Measurements from ENCODE around the gene TAF5. TPM values are rescaled to one million over a fixed set of nuclear protein-coding genes. Genes with fewer than 3 reads are reported as not detected.

Gene TAF5
- total RNA-seq (2022) (2.5 and 2.9 TPM in 2 replicates), Bru-seq, nascent RNA (percentile 46 among the genes with signal in this experiment), BruChase-seq, experiment 1, labeled RNA remaining after a 6-hour chase (percentile 39 among the genes with signal in this experiment), BruChase-seq, experiment 2, labeled RNA remaining after a 2-hour chase (percentile 46 among the genes with signal in this experiment)
- long read RNA-seq, transcript TAF5-201 (11 exons, 3,268 nt) = major isoform, 5 of 7 reads
- long read RNA-seq, partial matches to known transcripts = 0 of 7 reads
- long read RNA-seq, other reads (novel, unspliced or antisense) = 2 of 7 reads

DNA sequence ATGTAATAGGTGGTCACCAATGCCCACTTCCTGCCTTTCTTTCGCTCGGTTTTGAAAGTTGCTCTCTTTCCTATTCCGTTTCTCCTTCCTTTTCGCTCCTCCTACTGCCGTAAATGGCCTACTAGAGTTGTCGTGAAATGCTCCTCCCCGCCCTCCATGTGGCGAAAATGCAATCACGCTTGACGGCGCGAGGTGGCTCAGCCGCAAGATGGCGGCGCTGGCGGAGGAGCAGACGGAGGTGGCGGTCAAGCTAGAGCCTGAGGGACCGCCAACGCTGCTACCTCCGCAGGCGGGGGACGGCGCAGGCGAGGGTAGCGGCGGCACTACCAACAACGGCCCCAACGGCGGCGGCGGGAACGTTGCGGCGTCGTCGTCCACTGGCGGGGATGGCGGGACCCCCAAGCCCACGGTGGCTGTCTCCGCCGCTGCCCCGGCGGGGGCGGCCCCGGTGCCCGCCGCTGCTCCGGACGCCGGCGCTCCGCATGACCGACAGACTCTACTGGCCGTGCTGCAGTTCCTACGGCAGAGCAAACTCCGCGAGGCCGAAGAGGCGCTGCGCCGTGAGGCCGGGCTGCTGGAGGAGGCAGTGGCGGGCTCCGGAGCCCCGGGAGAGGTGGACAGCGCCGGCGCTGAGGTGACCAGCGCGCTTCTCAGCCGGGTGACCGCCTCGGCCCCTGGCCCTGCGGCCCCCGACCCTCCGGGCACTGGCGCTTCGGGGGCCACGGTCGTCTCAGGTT is at the start of gene TAF5:
Gene TAF5, plus strand, starts transcription at position 195 of the 737 bp plus-strand sequence. Its CDS starts 14 bp downstream, at position 209.
- CTCF ChIA-PET = interaction anchor here (0.6 kb wide), 1 partner anchor 29 kb away, joined by 4 read pairs; no protein-coding TSS in a partner anchor
- Mint-ChIP-seq H3K36me3 (ENCODE audit: insufficient read depth, unreplicated experiment) (peaks cover 9% of the 10 kb centered on the region), H3K4me3 (ENCODE audit: low read depth, unreplicated experiment) (peak within 1 kb of the TSS; percentile 70), H3K27me3 (ENCODE audit: unreplicated experiment) (no peaks in the 10 kb centered on the region), H3K4me1 (ENCODE audit: low read depth, unreplicated experiment) (no peaks in the 10 kb centered on the region), H3K9me3 (ENCODE audit: low read depth, unreplicated experiment) (no peaks in the 10 kb centered on the region), H3K27ac (ENCODE audit: unreplicated experiment) (peak within 1 kb of the TSS; percentile 55)
- BruUV-seq (replicated peaks) = no TSS peak
- TF ChIP-seq, protein P1, sequence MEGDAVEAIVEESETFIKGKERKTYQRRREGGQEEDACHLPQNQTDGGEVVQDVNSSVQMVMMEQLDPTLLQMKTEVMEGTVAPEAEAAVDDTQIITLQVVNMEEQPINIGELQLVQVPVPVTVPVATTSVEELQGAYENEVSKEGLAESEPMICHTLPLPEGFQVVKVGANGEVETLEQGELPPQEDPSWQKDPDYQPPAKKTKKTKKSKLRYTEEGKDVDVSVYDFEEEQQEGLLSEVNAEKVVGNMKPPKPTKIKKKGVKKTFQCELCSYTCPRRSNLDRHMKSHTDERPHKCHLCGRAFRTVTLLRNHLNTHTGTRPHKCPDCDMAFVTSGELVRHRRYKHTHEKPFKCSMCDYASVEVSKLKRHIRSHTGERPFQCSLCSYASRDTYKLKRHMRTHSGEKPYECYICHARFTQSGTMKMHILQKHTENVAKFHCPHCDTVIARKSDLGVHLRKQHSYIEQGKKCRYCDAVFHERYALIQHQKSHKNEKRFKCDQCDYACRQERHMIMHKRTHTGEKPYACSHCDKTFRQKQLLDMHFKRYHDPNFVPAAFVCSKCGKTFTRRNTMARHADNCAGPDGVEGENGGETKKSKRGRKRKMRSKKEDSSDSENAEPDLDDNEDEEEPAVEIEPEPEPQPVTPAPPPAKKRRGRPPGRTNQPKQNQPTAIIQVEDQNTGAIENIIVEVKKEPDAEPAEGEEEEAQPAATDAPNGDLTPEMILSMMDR (IDR thresholded peaks at IDR 0.05; ENCODE audit: unreplicated experiment) = no peak
- peak; percentile 87 for DNase-seq
- intact Hi-C loops (cut with micrococcal nuclease; ENCODE audit: unreplicated experiment) = no loop called here

DNA sequence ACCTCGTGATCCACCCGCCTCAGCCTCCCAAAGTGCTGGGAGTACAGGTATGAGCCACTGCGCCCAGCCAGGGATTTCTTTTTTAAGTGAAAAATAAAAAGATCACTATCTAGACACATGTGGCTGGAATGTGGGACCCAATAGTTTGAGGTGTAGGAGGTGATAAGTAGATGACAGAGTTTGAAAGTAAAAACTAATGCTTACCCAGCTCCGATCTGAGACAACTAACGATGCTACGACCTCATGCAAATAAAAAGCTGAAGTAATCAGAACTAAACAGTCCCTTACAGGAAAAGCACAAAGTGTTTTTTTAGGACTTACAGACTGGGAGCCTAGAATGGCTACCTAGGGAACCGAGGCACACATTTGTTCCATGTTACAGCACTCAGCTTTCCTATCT is 39.9 kb upstream of the TAF5 start:
- intact Hi-C loops (cut with micrococcal nuclease; ENCODE audit: unreplicated experiment) = no loop called here
- H3K27me3 Mint-ChIP-seq (ENCODE audit: unreplicated experiment) = no peaks in the 10 kb centered on the region
- no peaks in the 10 kb centered on the region for H3K36me3 Mint-ChIP-seq (ENCODE audit: insufficient read depth, unreplicated experiment)
- no peaks in the 10 kb centered on the region for H3K9me3 Mint-ChIP-seq (ENCODE audit: low read depth, unreplicated experiment)
- H3K4me1 Mint-ChIP-seq (ENCODE audit: low read depth, unreplicated experiment) = no peaks in the 10 kb centered on the region
- BruUV-seq (replicated peaks) = no TSS peak
- TF ChIP-seq, protein P1 (IDR thresholded peaks at IDR 0.05; ENCODE audit: unreplicated experiment) = no peak
- H3K27ac Mint-ChIP-seq (ENCODE audit: unreplicated experiment) = no peak overlapping the region
- CTCF ChIA-PET = no interaction called here
- H3K4me3 Mint-ChIP-seq (ENCODE audit: low read depth, unreplicated experiment) = no peak overlapping the region
- no peak for DNase-seq

DNA sequence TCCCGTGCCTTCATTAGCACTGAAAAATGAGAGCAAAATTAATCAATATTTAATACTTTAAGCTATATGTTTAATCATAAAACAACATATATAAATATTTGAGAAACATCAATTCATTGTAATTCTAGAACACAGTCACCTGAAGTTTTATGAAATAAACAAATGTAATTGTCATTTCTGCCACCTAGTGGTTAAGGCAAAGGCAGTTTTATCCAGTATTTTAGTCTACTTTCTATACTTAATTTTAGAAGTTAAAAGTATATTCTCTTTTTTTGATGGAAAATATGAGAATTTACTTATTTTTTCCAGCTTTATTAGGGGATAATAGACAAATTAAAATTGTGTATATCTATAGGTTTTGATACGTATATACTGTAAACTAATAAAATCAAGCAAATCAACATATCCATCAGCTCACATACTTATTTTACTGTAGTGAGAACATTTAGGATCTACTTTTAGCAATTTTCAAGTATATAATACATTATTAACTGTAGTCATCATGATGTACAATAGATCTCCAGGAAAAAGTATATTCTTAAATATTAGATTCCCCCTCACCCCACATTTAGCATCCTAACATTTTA is 33.7 kb upstream of the TAF5 start:
- H3K27ac Mint-ChIP-seq (ENCODE audit: unreplicated experiment) = no peak overlapping the region
- no peaks in the 10 kb centered on the region for H3K27me3 Mint-ChIP-seq (ENCODE audit: unreplicated experiment)
- intact Hi-C loops (cut with micrococcal nuclease; ENCODE audit: unreplicated experiment) = no loop called here
- H3K9me3 Mint-ChIP-seq (ENCODE audit: low read depth, unreplicated experiment) = no peaks in the 10 kb centered on the region
- DNase-seq = no peak
- CTCF ChIA-PET = interaction anchor here (1.4 kb wide), 1 partner anchor 416 kb away, joined by 3 read pairs; no protein-coding TSS in a partner anchor
- no peak overlapping the region for H3K4me3 Mint-ChIP-seq (ENCODE audit: low read depth, unreplicated experiment)
- no TSS peak for BruUV-seq (replicated peaks)
- H3K36me3 Mint-ChIP-seq (ENCODE audit: insufficient read depth, unreplicated experiment) = peaks cover 4% of the 10 kb centered on the region
- TF ChIP-seq, protein P1 (IDR thresholded peaks at IDR 0.05; ENCODE audit: unreplicated experiment) = peak; percentile 37
- no peaks in the 10 kb centered on the region for H3K4me1 Mint-ChIP-seq (ENCODE audit: low read depth, unreplicated experiment)

DNA sequence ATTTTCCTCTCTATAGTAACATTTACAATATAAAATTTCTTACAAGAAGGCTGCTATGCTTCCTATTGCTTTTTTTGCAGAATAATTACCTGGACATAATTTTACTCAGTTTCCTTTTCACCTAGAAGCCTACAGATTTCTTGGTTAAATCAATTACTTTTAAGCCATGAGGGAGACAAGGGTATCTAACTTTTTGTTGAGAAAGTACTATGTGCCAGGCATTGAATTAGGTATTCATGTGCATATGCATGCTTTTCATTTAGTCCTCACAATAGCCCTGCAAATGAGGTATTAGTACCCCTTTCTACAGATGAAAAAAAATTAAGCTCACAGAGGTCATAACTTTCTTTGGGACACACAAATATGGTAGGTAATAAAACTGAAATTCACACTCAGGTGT is 33.2 kb upstream of the TAF5 start:
- intact Hi-C loops (cut with micrococcal nuclease; ENCODE audit: unreplicated experiment) = no loop called here
- Mint-ChIP-seq H3K27ac (ENCODE audit: unreplicated experiment) (no peak overlapping the region), H3K36me3 (ENCODE audit: insufficient read depth, unreplicated experiment) (peaks cover 4% of the 10 kb centered on the region), H3K27me3 (ENCODE audit: unreplicated experiment) (no peaks in the 10 kb centered on the region), H3K4me1 (ENCODE audit: low read depth, unreplicated experiment) (no peaks in the 10 kb centered on the region), H3K4me3 (ENCODE audit: low read depth, unreplicated experiment) (no peak overlapping the region), H3K9me3 (ENCODE audit: low read depth, unreplicated experiment) (no peaks in the 10 kb centered on the region)
- TF ChIP-seq, protein P1 (IDR thresholded peaks at IDR 0.05; ENCODE audit: unreplicated experiment) = no peak
- no peak for DNase-seq
- CTCF ChIA-PET = no interaction called here
- no TSS peak for BruUV-seq (replicated peaks)
